ENCODE results near the gene C20orf204. TPM values are rescaled to one million over a fixed set of nuclear protein-coding genes. Genes with fewer than 3 reads are reported as not detected.

Gene C20orf204
- total and polyA plus RNA-seq, 3 donors from 2014 or later, result 2.9 to 8.3 (median 4.5) TPM

GRCh38 chr20:64029293-64030117, 6.5 kb upstream of the C20orf204 start:
- Histone ChIP-seq H3K9me3 (no peaks in the 10 kb centered on the region), H3K36me3 (ENCODE audit: low read depth, missing control alignments) (peaks cover 4% of the 10 kb centered on the region), H3K27ac (no peak overlapping the region), H3K4me3 (no peak overlapping the region), H3K4me1 (peaks cover 7% of the 10 kb centered on the region), H3K27me3 (no peaks in the 10 kb centered on the region)
- 92 to 94% methylated on average over 17 to 38 of the region's 38 CpGs for WGBS, 2 donors
- DNase-seq, result no peak
- TF ChIP-seq CTCF (IDR thresholded peaks at IDR 0.05) (no peak), POLR2A (IDR thresholded peaks at IDR 0.05) (no peak)
- intact Hi-C loops (cut with DNase I; ENCODE audit: low total_unique reads), result no loop called here

- 86 to 91% methylated on average over 16 to 20 of the region's 20 CpGs for WGBS, 2 donors
- H3K4me3 ChIP-seq, result no peak overlapping the region
- no peak overlapping the region for H3K27ac ChIP-seq
- H3K36me3 ChIP-seq (ENCODE audit: low read depth, missing control alignments), result peaks cover 4% of the 10 kb centered on the region
- intact Hi-C loops (cut with DNase I; ENCODE audit: low total_unique reads), result no loop called here
- H3K27me3 ChIP-seq, result no peaks in the 10 kb centered on the region
- no peaks in the 10 kb centered on the region for H3K9me3 ChIP-seq
- DNase-seq, result no peak
- TF ChIP-seq POLR2A (IDR thresholded peaks at IDR 0.05) (no peak), CTCF (IDR thresholded peaks at IDR 0.05) (no peak)
- peaks cover 7% of the 10 kb centered on the region for H3K4me1 ChIP-seq
Measured at GRCh38 chr20:64030371-64031134, 5.4 kb upstream of the C20orf204 start.

GRCh38 chr20:64031822-64032314, 4.1 kb upstream of the C20orf204 start:
- Histone ChIP-seq H3K36me3 (ENCODE audit: low read depth, missing control alignments) (peaks cover 3% of the 10 kb centered on the region), H3K4me1 (peaks cover 7% of the 10 kb centered on the region), H3K9me3 (no peaks in the 10 kb centered on the region), H3K27me3 (no peaks in the 10 kb centered on the region), H3K27ac (no peak overlapping the region), H3K4me3 (no peak overlapping the region)
- no peak for DNase-seq
- WGBS, 2 donors, result 91% methylated on average over 12 to 19 of the region's 19 CpGs
- intact Hi-C loops (cut with DNase I; ENCODE audit: low total_unique reads), result no loop called here
- no peak for TF ChIP-seq CTCF (IDR thresholded peaks at IDR 0.05)
- no peak for TF ChIP-seq POLR2A (IDR thresholded peaks at IDR 0.05)

- H3K9me3 ChIP-seq, result no peaks in the 10 kb centered on the region
- DNase-seq, result no peak
- WGBS, 2 donors, result 91 to 96% methylated on average over 19 to 31 of the region's 31 CpGs
- peaks cover 7% of the 10 kb centered on the region for H3K4me1 ChIP-seq
- H3K4me3 ChIP-seq, result no peak overlapping the region
- no peak overlapping the region for H3K27ac ChIP-seq
- no peaks in the 10 kb centered on the region for H3K36me3 ChIP-seq (ENCODE audit: low read depth, missing control alignments)
- intact Hi-C loops (cut with DNase I; ENCODE audit: low total_unique reads), result no loop called here
- H3K27me3 ChIP-seq, result no peaks in the 10 kb centered on the region
- TF ChIP-seq CTCF (IDR thresholded peaks at IDR 0.05), result no peak
- no peak for TF ChIP-seq POLR2A (IDR thresholded peaks at IDR 0.05)
Measured at GRCh38 chr20:64032706-64033624, 3.0 kb upstream of the C20orf204 start.

All from testis (tissue), 3 donors.